NCI-H226 (cell line): ENCODE data around the gene ADRM1.

Experiments
- DNase-seq: peaks from one replicate; pipeline ENCODE4 v3.0.0-alpha.2; 2015

The ADRM1 gene

GRCh38 chr20:62299666-62300236 is 3.0 kb upstream of the ADRM1 start:
- DNase-seq, result no peak

- DNase-seq, result no peak
Measured at GRCh38 chr20:62300319-62300718, 2.5 kb upstream of the ADRM1 start.

GRCh38 chr20:62301111-62301668 is 1.6 kb upstream of the ADRM1 start:
- no peak for DNase-seq

GRCh38 chr20:62301773-62302340 is 940 bp upstream of the ADRM1 start:
- peak; percentile 77 for DNase-seq

GRCh38 chr20:62303062-62303339 is 204 bp downstream of the ADRM1 start:
- DNase-seq, result no peak

- no peak for DNase-seq
Measured at GRCh38 chr20:62303340-62304226, 786 bp downstream of the ADRM1 start.

GRCh38 chr20:62304331-62305148 is 1.7 kb downstream of the ADRM1 start:
- DNase-seq, result no peak

- DNase-seq, result no peak
Measured at GRCh38 chr20:62305149-62305764, 2.5 kb downstream of the ADRM1 start.

- no peak for DNase-seq
Measured at GRCh38 chr20:62305765-62306413, 3.1 kb downstream of the ADRM1 start.

- peak; percentile 34 for DNase-seq
Measured at GRCh38 chr20:62306414-62307187, 3.8 kb downstream of the ADRM1 start.

- peak; percentile 20 for DNase-seq
Measured at GRCh38 chr20:62307226-62308101, 4.7 kb downstream of the ADRM1 start.

- DNase-seq, result no peak
Measured at GRCh38 chr20:62308102-62308822, 5.5 kb downstream of the ADRM1 start.

GRCh38 chr20:62309198-62309944 is 6.6 kb downstream of the ADRM1 start:
- DNase-seq, result no peak

- DNase-seq, result no peak
Measured at GRCh38 chr20:62309947-62310756, 7.4 kb downstream of the ADRM1 start.

- DNase-seq, result no peak
Measured at GRCh38 chr20:62310757-62311121, 7.9 kb downstream of the ADRM1 start.

- no peak for DNase-seq
Measured at GRCh38 chr20:62311150-62311549, 8.4 kb downstream of the ADRM1 start.

- no peak for DNase-seq
Measured at GRCh38 chr20:62311832-62312661, 9.2 kb downstream of the ADRM1 start.
